ENCODE data around the gene VPS25. TPM values are rescaled to one million over a fixed set of nuclear protein-coding genes. Genes with fewer than 3 reads are reported as not detected.

VPS25 gene
- total RNA-seq, 2 experiments from 2014 or later, result 78.4 to 84.1 TPM

GRCh38 chr17:42743595-42744282 is 29.5 kb upstream of the VPS25 start:
- CTCF ChIA-PET (ENCODE audit: unreplicated experiment), result no interaction called here
- Histone ChIP-seq H4K20me1 (ENCODE audit: insufficient read depth, low read length) (no peaks in the 10 kb centered on the region), H2AFZ (ENCODE audit: low read length) (peak overlapping the region; percentile 96; the same call in 1 of the 2 replicates), H3K4me2 (ENCODE audit: low read length) (peak overlapping the region; percentile 83), H3K79me2 (ENCODE audit: insufficient read depth, low read depth, low read length) (peaks cover 19% of the 10 kb centered on the region), H3K4me1 (ENCODE audit: insufficient read depth, low read length, poor library complexity, severe bottlenecking) (peaks cover 25% of the 10 kb centered on the region), H3K36me3 (ENCODE audit: insufficient read depth, low read length) (peaks cover 4% of the 10 kb centered on the region; the same call in 1 of the 2 replicates), H3K9me2 (ENCODE audit: insufficient read depth, low read length) (no peaks in the 10 kb centered on the region), H3K4me3 (ENCODE audit: low read depth, low read length, poor library complexity, severe bottlenecking) (peak overlapping the region; percentile 75), H3K9me3 (ENCODE audit: low read length) (no peaks in the 10 kb centered on the region), H3K27ac (ENCODE audit: low read depth, low read length, poor library complexity, severe bottlenecking) (peak overlapping the region; percentile 69)
- TF ChIP-seq CTCF (conservative IDR thresholded peaks at IDR 0.05; ENCODE audit: low read length), result no peak; the same call in none of the 2 replicates
- TF ChIP-seq EZH2phosphoT487 (IDR thresholded peaks at IDR 0.05; ENCODE audit: borderline replicate concordance, low read depth, low read length), result no peak
- BruUV-seq (replicated peaks), result no TSS peak
- POLR2A ChIA-PET, result interaction anchor here (0.6 to 1.2 kb wide), 6 partner anchors 8 to 385 kb away, joined by 3 to 5 read pairs (median 3); partner anchors contain the start of gene G6PC1
- DNase-seq (ENCODE audit: low spot score), result no peak
- intact Hi-C loops (cut with micrococcal nuclease; ENCODE audit: unreplicated experiment), result no loop called here

DNA sequence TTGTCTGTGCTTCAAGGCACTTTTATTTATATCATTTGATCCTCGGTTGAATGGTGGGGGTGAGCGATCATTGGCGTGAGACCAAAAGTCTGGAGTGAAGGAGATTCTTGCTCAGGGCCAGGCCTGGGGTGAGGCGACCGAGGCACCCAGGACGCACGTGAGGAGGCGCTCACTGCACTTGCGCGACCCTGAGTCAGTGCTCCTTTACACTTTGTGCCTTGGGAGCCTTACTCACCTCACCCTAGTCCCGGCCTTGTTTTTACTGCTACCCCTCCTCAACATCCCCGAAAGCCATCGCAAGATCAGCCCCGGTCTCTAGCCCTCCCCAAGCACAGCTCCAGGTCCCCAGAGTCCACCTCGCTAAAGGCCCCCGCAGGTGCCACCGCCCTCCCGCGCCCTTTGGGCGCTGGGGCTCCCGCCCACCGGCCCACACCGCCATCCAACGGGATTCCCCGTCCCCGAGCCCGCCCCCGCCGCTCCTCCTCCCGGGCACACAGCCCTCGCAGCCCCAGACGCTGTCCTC is 28.9 kb upstream of the VPS25 start:
- peak overlapping the region; percentile 75 for H3K4me3 ChIP-seq (ENCODE audit: low read depth, low read length, poor library complexity, severe bottlenecking)
- H3K27ac ChIP-seq (ENCODE audit: low read depth, low read length, poor library complexity, severe bottlenecking), result peak overlapping the region; percentile 69
- H2AFZ ChIP-seq (ENCODE audit: low read length), result peak overlapping the region; percentile 96; the same call in 1 of the 2 replicates
- H3K79me2 ChIP-seq (ENCODE audit: insufficient read depth, low read depth, low read length), result peaks cover 19% of the 10 kb centered on the region
- ChIA-PET POLR2A (interaction anchor here (1.2 kb wide), 1 partner anchor 9 kb away, joined by 4 read pairs; no protein-coding TSS in a partner anchor), CTCF (ENCODE audit: unreplicated experiment) (no interaction called here)
- no peaks in the 10 kb centered on the region for H4K20me1 ChIP-seq (ENCODE audit: insufficient read depth, low read length)
- H3K9me2 ChIP-seq (ENCODE audit: insufficient read depth, low read length), result no peaks in the 10 kb centered on the region
- peaks cover 25% of the 10 kb centered on the region for H3K4me1 ChIP-seq (ENCODE audit: insufficient read depth, low read length, poor library complexity, severe bottlenecking)
- peak; percentile 81 for DNase-seq (ENCODE audit: low spot score)
- peak overlapping the region; percentile 83 for H3K4me2 ChIP-seq (ENCODE audit: low read length)
- H3K36me3 ChIP-seq (ENCODE audit: insufficient read depth, low read length), result peaks cover 4% of the 10 kb centered on the region; the same call in 1 of the 2 replicates
- H3K9me3 ChIP-seq (ENCODE audit: low read length), result no peaks in the 10 kb centered on the region
- TF ChIP-seq EZH2phosphoT487 (IDR thresholded peaks at IDR 0.05; ENCODE audit: borderline replicate concordance, low read depth, low read length) (no peak), CTCF (conservative IDR thresholded peaks at IDR 0.05; ENCODE audit: low read length) (0 out of 2 replicates have a peak, but pooled peaks have one; percentile 52)
- intact Hi-C loops (cut with micrococcal nuclease; ENCODE audit: unreplicated experiment), result no loop called here
- BruUV-seq (replicated peaks), result no TSS peak

Data from OCI-LY7 (cell line).